PFSK-1 (cell line): ENCODE measurements around the gene FOSB.

ENCODE experiments used
- FOXP2 ChIP-seq: optimal IDR thresholded peaks from 2 replicates; pipeline ENCODE3; 2011; ENCODE audit warnings: borderline replicate concordance, control low read depth, inconsistent platforms; ENCODE audit not compliant: insufficient read depth; ENCODE audit errors: extremely low read length, extremely low read depth
- POLR2AphosphoS5 ChIP-seq: IDR thresholded peaks from 2 replicates; pipeline ENCODE4 v1.6.1; 2012; ENCODE audit warnings: low read depth, mild to moderate bottlenecking, control low read depth, low read length, moderate library complexity
- REST ChIP-seq, 2 experiments: IDR thresholded peaks; 2 replicates each; pipeline versions ENCODE4 v1.6.1 to v1.8.0; 2011 to 2012; ENCODE audit warnings: low read depth in 2 of 2, low read length in 2 of 2, control low read depth in 1 of 2, inconsistent platforms in 1 of 2, mild to moderate bottlenecking in 1 of 2, moderate library complexity in 1 of 2; ENCODE audit not compliant: insufficient read depth in 1 of 2
- SIN3A ChIP-seq: IDR thresholded peaks from 2 replicates; pipeline ENCODE4 v1.6.1; 2012; ENCODE audit warnings: mild to moderate bottlenecking, low read length, moderate library complexity, borderline replicate concordance; ENCODE audit not compliant: insufficient read depth
- TAF1 ChIP-seq: IDR thresholded peaks from 2 replicates; pipeline ENCODE4 v1.6.1; 2012; ENCODE audit warnings: low read length, control low read depth, borderline replicate concordance; ENCODE audit not compliant: insufficient read depth

Gene FOSB

GRCh38 chr19:45474606-45475521 lies 7.1 kb downstream of the FOSB start:
- TF ChIP-seq FOXP2 (no peak), SIN3A (no peak), POLR2AphosphoS5 (no peak), REST (IDR thresholded peaks at IDR 0.05; ENCODE audit: insufficient read depth in 1 of 2, low read depth in 2 of 2, low read length in 2 of 2) (no peak), TAF1 (no peak)

GRCh38 chr19:45475537-45476291 lies 7.9 kb downstream of the FOSB start:
- no peak for TF ChIP-seq FOXP2

- TF ChIP-seq TAF1 (no peak), SIN3A (no peak), REST (IDR thresholded peaks at IDR 0.05; ENCODE audit: insufficient read depth in 1 of 2, low read depth in 2 of 2, low read length in 2 of 2) (no peak), FOXP2 (no peak), POLR2AphosphoS5 (no peak)
Observed at GRCh38 chr19:45476304-45476703, 8.5 kb downstream of the FOSB start.

- TF ChIP-seq SIN3A (no peak), FOXP2 (no peak), POLR2AphosphoS5 (no peak)
Observed at GRCh38 chr19:45477186-45477585, 9.4 kb downstream of the FOSB start.

GRCh38 chr19:45477713-45478453 lies 10.1 kb downstream of the FOSB start:
- TF ChIP-seq SIN3A (no peak), REST (IDR thresholded peaks at IDR 0.05; ENCODE audit: insufficient read depth in 1 of 2, low read depth in 2 of 2, low read length in 2 of 2) (no peak), FOXP2 (no peak), POLR2AphosphoS5 (no peak), TAF1 (no peak)
